ENCODE measurements around the gene NTM.
"Not testable (repeated sequence)": the region's sequence is repeated elsewhere in the genome, so short reads cannot be mapped to it uniquely, and the experiment has no call there.

The NTM gene

GRCh38 chr11:131370090-131370751 is at the start of gene NTM:
NTM (plus strand) TSS chr11:131370615.
- peak; percentile 12 for DNase-seq (ENCODE audit: low read depth)

- no peak for DNase-seq (ENCODE audit: low read depth)
Measured at GRCh38 chr11:131324921-131325570, 45.4 kb upstream of the NTM start.

GRCh38 chr11:131326829-131327228 is 43.6 kb upstream of the NTM start:
- DNase-seq (ENCODE audit: low read depth) = no peak

GRCh38 chr11:131327421-131327820 is 43.0 kb upstream of the NTM start:
- DNase-seq (ENCODE audit: low read depth) = no peak

- no peak for DNase-seq (ENCODE audit: low read depth)
Measured at GRCh38 chr11:131328843-131329242, 41.6 kb upstream of the NTM start.

- no peak for DNase-seq (ENCODE audit: low read depth)
Measured at GRCh38 chr11:131331010-131331409, 39.4 kb upstream of the NTM start.

GRCh38 chr11:131331546-131331945 is 38.9 kb upstream of the NTM start:
- DNase-seq (ENCODE audit: low read depth) = no peak

- DNase-seq (ENCODE audit: low read depth) = no peak
Measured at GRCh38 chr11:131334601-131335000, 35.8 kb upstream of the NTM start.

GRCh38 chr11:131341900-131342299 is 28.5 kb upstream of the NTM start:
- not testable (repeated sequence) for DNase-seq (ENCODE audit: low read depth)

GRCh38 chr11:131342442-131342841 is 28.0 kb upstream of the NTM start:
- DNase-seq (ENCODE audit: low read depth) = not testable (repeated sequence)

GRCh38 chr11:131345406-131345805 is 25.0 kb upstream of the NTM start:
- no peak for DNase-seq (ENCODE audit: low read depth)

- DNase-seq (ENCODE audit: low read depth) = no peak
Measured at GRCh38 chr11:131349368-131350086, 20.9 kb upstream of the NTM start.

GRCh38 chr11:131350872-131351271 is 19.5 kb upstream of the NTM start:
- no peak for DNase-seq (ENCODE audit: low read depth)

- DNase-seq (ENCODE audit: low read depth) = no peak
Measured at GRCh38 chr11:131351848-131352247, 18.6 kb upstream of the NTM start.

GRCh38 chr11:131353766-131354165 is 16.6 kb upstream of the NTM start:
- no peak for DNase-seq (ENCODE audit: low read depth)

- no peak for DNase-seq (ENCODE audit: low read depth)
Measured at GRCh38 chr11:131354251-131354701, 16.1 kb upstream of the NTM start.

GRCh38 chr11:131356206-131356605 is 14.2 kb upstream of the NTM start:
- DNase-seq (ENCODE audit: low read depth) = no peak

- no peak for DNase-seq (ENCODE audit: low read depth)
Measured at GRCh38 chr11:131365329-131365930, 5.0 kb upstream of the NTM start.

GRCh38 chr11:131370901-131371790 is 731 bp downstream of the NTM start:
- no peak for DNase-seq (ENCODE audit: low read depth)

GRCh38 chr11:131371791-131372104 is 1.3 kb downstream of the NTM start:
- no peak for DNase-seq (ENCODE audit: low read depth)

- no peak for DNase-seq (ENCODE audit: low read depth)
Measured at GRCh38 chr11:131372234-131372962, 2.0 kb downstream of the NTM start.
